Measurements from ENCODE around the gene ABHD5. TPM values are rescaled to one million over a fixed set of nuclear protein-coding genes. Genes with fewer than 3 reads are reported as not detected.
"Not testable (repeated sequence)": the region's sequence is repeated elsewhere in the genome, so short reads cannot be mapped to it uniquely, and the experiment has no call there.

The ABHD5 gene
- total and polyA plus RNA-seq, 8 donors: 3.2 to 38.0 (median 24.5) TPM

GRCh38 chr3:43659250-43659880, 31.4 kb upstream of the ABHD5 start:
- no peaks in the 10 kb centered on the region for H3K27me3 ChIP-seq
- intact Hi-C loops (cut with DNase I; ENCODE audit: low total_unique reads): no loop called here
- 78 to 92% (median 83%) methylated on average over 9 to 13 of the region's 13 CpGs for WGBS, 5 donors
- no peak overlapping the region for H3K4me3 ChIP-seq
- TF ChIP-seq CTCF (IDR thresholded peaks at IDR 0.05): no peak
- TF ChIP-seq POLR2A (IDR thresholded peaks at IDR 0.05): no peak
- TF ChIP-seq EP300 (IDR thresholded peaks at IDR 0.05): no peak
- TF ChIP-seq POLR2AphosphoS5 (IDR thresholded peaks at IDR 0.05): no peak
- H3K27ac ChIP-seq: no peak overlapping the region
- no peaks in the 10 kb centered on the region for H3K36me3 ChIP-seq
- DNase-seq: no peak
- H3K9me3 ChIP-seq: no peaks in the 10 kb centered on the region
- no peaks in the 10 kb centered on the region for H3K4me1 ChIP-seq

- DNase-seq; H3K4me3 ChIP-seq; H3K27ac ChIP-seq; H3K9me3 ChIP-seq; H3K4me1 ChIP-seq; intact Hi-C loops (cut with DNase I; ENCODE audit: low total_unique reads); H3K27me3 ChIP-seq; H3K36me3 ChIP-seq: not testable (repeated sequence)
- WGBS, 5 donors: 81 to 97% (median 83%) methylated on average over 1 of the region's 1 CpG
Measured at GRCh38 chr3:43661376-43661775, 29.4 kb upstream of the ABHD5 start.

GRCh38 chr3:43665011-43665410, 25.7 kb upstream of the ABHD5 start:
- WGBS, 5 donors: 94 to 99% (median 96%) methylated on average over 3 of the region's 3 CpGs
- H3K4me3 ChIP-seq; H3K4me1 ChIP-seq; H3K27me3 ChIP-seq; H3K36me3 ChIP-seq; intact Hi-C loops (cut with DNase I; ENCODE audit: low total_unique reads); H3K27ac ChIP-seq; DNase-seq; H3K9me3 ChIP-seq: not testable (repeated sequence)

GRCh38 chr3:43670635-43671522, 19.9 kb upstream of the ABHD5 start:
- Histone ChIP-seq H3K27me3 (no peaks in the 10 kb centered on the region), H3K9me3 (no peaks in the 10 kb centered on the region), H3K36me3 (no peaks in the 10 kb centered on the region), H3K27ac (no peak overlapping the region), H3K4me3 (no peak overlapping the region), H3K4me1 (no peaks in the 10 kb centered on the region)
- no peak for DNase-seq
- WGBS, 5 donors: 58 to 88% (median 62%) methylated on average over 5 of the region's 5 CpGs
- TF ChIP-seq POLR2A (IDR thresholded peaks at IDR 0.05) (no peak), POLR2AphosphoS5 (IDR thresholded peaks at IDR 0.05) (no peak), CTCF (IDR thresholded peaks at IDR 0.05) (no peak), EP300 (IDR thresholded peaks at IDR 0.05) (no peak)
- intact Hi-C loops (cut with DNase I; ENCODE audit: low total_unique reads): loop anchor here (10.0 kb wide), 1 partner anchor 46 kb away; the partner anchor contains the start of gene ANO10

GRCh38 chr3:43674345-43675085, 16.2 kb upstream of the ABHD5 start:
- WGBS, 5 donors: 80 to 87% (median 84%) methylated on average over 3 of the region's 3 CpGs
- Histone ChIP-seq H3K27ac (no peak overlapping the region), H3K36me3 (no peaks in the 10 kb centered on the region), H3K27me3 (no peaks in the 10 kb centered on the region), H3K4me3 (no peak overlapping the region), H3K4me1 (no peaks in the 10 kb centered on the region), H3K9me3 (peaks cover 0 to 9% (median 4%) of the 10 kb centered on the region in 4 donors)
- intact Hi-C loops (cut with DNase I; ENCODE audit: low total_unique reads): loop anchor here (10.0 kb wide), 1 partner anchor 50 kb away; the partner anchor contains the start of gene ANO10
- TF ChIP-seq CTCF (IDR thresholded peaks at IDR 0.05) (no peak), EP300 (IDR thresholded peaks at IDR 0.05) (no peak), POLR2AphosphoS5 (IDR thresholded peaks at IDR 0.05) (no peak), POLR2A (IDR thresholded peaks at IDR 0.05) (no peak)
- DNase-seq: no peak

All from stomach (tissue), 9 donors.